Cerebellar cortex (tissue), 1 donor: ENCODE measurements around the gene C11orf58.

ENCODE experiments used
- DNase-seq: peaks from one replicate; pipeline ENCODE4 v3.0.0-alpha.2; 2015; ENCODE audit warnings: low spot score

Gene C11orf58

GRCh38 chr11:16769386-16769785, 30.9 kb downstream of the C11orf58 start:
- no peak for DNase-seq

GRCh38 chr11:16770016-16770415, 31.6 kb downstream of the C11orf58 start:
- DNase-seq, result no peak

- no peak for DNase-seq
Observed at GRCh38 chr11:16771350-16772140, 33.1 kb downstream of the C11orf58 start.

- no peak for DNase-seq
Observed at GRCh38 chr11:16772141-16772512, 33.7 kb downstream of the C11orf58 start.

GRCh38 chr11:16773981-16774935, 35.8 kb downstream of the C11orf58 start:
- no peak for DNase-seq

GRCh38 chr11:16774936-16775613, 36.6 kb downstream of the C11orf58 start:
- no peak for DNase-seq

GRCh38 chr11:16775614-16776283, 37.3 kb downstream of the C11orf58 start:
- no peak for DNase-seq

- peak; percentile 28 for DNase-seq
Observed at GRCh38 chr11:16776711-16777612, 38.5 kb downstream of the C11orf58 start.

GRCh38 chr11:16777613-16777975, 39.1 kb downstream of the C11orf58 start:
- no peak for DNase-seq

- DNase-seq, result no peak
Observed at GRCh38 chr11:16778286-16778685, 39.8 kb downstream of the C11orf58 start.

- DNase-seq, result no peak
Observed at GRCh38 chr11:16778876-16779275, 40.4 kb downstream of the C11orf58 start.

GRCh38 chr11:16779436-16779835, 41.0 kb downstream of the C11orf58 start:
- DNase-seq, result no peak

GRCh38 chr11:16780146-16780545, 41.7 kb downstream of the C11orf58 start:
- no peak for DNase-seq

GRCh38 chr11:16780698-16781550, 42.5 kb downstream of the C11orf58 start:
- no peak for DNase-seq

- DNase-seq, result no peak
Observed at GRCh38 chr11:16781936-16782919, 43.8 kb downstream of the C11orf58 start.

GRCh38 chr11:16783321-16783801, 44.9 kb downstream of the C11orf58 start:
- DNase-seq, result no peak

GRCh38 chr11:16784097-16784496, 45.6 kb downstream of the C11orf58 start:
- no peak for DNase-seq

GRCh38 chr11:16784666-16785065, 46.2 kb downstream of the C11orf58 start:
- no peak for DNase-seq
